LNCaP clone FGC (cell line): ENCODE data around the gene PITPNC1.

Experiments used
- DNase-seq: peaks from one replicate; pipeline ENCODE4 v3.0.0-alpha.2; 2011; ENCODE audit warnings: low read depth
- H3K4me3 ChIP-seq: 2 replicates; pipeline ENCODE4 v1.5.1; 2011; ENCODE audit warnings: mild to moderate bottlenecking, low read depth, low read length, control low read depth
- TF ChIP-seq, protein P1 (sequence below): IDR thresholded peaks from 2 replicates; pipeline ENCODE4 v1.5.1; 2012; ENCODE audit warnings: mild to moderate bottlenecking; ENCODE audit not compliant: control insufficient read depth, insufficient read depth; ENCODE audit errors: extremely low read depth

Gene PITPNC1

DNA sequence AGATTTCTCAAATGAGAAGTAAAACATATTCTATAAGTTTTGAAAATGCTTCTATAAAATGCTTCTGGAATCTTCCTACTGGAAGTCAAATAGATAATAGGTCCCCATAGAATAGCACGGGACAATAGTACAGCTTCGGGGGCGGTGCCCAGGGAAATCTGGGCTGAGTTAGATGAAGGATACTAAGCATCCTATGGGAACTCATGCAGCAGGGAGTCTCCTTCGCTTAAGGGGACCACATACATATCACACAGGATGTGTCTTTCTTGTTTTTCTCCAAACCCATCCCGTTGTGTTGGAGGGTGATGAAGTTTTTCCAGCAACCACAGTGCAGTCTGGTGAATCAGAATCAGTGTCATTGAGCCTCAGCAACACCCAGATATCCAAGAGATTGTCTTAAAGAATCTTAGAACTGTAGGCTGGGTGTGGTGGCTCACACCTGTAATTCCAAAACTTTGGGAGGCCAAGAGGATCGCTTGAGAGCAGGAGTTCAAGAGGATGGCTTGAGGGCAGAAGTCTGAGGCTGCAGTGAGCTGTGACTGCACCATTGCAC, 84.2 kb downstream of the PITPNC1 start:
- TF ChIP-seq, protein P1, sequence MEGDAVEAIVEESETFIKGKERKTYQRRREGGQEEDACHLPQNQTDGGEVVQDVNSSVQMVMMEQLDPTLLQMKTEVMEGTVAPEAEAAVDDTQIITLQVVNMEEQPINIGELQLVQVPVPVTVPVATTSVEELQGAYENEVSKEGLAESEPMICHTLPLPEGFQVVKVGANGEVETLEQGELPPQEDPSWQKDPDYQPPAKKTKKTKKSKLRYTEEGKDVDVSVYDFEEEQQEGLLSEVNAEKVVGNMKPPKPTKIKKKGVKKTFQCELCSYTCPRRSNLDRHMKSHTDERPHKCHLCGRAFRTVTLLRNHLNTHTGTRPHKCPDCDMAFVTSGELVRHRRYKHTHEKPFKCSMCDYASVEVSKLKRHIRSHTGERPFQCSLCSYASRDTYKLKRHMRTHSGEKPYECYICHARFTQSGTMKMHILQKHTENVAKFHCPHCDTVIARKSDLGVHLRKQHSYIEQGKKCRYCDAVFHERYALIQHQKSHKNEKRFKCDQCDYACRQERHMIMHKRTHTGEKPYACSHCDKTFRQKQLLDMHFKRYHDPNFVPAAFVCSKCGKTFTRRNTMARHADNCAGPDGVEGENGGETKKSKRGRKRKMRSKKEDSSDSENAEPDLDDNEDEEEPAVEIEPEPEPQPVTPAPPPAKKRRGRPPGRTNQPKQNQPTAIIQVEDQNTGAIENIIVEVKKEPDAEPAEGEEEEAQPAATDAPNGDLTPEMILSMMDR = no peak
- no peak for DNase-seq
- no peak overlapping the region for H3K4me3 ChIP-seq

DNA sequence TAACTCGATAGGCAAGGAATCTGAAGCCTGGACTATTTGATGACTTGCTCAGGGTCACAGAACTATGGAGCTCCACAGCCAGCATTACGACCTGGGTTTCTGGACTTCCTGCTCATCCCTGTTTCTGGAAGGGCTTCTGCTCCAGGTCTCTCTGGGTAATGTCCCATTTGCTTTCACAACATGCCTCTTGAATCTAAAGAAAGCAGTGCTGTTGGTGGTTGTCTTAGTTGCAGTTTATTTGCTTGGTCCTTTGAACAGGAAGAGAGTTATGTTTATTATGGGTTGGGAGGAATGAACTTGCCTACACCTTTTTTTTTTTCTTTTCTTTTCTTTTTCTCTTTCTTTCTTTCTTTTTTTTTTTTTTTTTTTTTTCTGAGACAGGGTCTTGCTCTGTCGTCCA, 84.8 kb downstream of the PITPNC1 start:
- DNase-seq = no peak
- TF ChIP-seq, protein P1 = no peak
- no peak overlapping the region for H3K4me3 ChIP-seq

DNA sequence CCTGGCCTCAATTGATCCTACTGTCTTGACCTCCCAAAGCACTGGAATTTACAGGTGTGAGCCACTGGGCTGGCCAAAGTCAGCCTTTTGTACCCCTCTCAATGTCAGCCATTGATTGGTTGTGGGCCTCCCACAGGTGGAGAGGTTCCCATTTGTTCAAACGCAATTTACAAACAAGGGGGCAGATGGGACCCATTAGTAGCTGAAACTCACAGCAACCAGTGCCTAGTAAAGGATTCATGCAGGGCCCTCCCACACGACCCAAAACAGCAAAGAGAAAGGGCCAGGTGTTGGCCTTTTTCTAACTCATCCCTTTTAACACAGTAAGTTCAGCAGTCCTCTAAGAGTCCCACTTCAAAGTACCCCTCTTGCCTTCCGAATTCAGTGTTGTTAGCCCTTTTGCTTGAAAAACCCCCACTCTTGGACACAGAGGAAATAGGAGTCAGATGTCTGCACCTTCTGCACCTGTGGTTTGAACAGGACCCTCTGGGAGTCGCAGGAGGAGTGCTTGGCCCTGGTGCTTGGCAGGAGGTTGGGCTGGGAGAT, 89.2 kb downstream of the PITPNC1 start:
- no peak overlapping the region for H3K4me3 ChIP-seq
- TF ChIP-seq, protein P1 = no peak
- no peak for DNase-seq

DNA sequence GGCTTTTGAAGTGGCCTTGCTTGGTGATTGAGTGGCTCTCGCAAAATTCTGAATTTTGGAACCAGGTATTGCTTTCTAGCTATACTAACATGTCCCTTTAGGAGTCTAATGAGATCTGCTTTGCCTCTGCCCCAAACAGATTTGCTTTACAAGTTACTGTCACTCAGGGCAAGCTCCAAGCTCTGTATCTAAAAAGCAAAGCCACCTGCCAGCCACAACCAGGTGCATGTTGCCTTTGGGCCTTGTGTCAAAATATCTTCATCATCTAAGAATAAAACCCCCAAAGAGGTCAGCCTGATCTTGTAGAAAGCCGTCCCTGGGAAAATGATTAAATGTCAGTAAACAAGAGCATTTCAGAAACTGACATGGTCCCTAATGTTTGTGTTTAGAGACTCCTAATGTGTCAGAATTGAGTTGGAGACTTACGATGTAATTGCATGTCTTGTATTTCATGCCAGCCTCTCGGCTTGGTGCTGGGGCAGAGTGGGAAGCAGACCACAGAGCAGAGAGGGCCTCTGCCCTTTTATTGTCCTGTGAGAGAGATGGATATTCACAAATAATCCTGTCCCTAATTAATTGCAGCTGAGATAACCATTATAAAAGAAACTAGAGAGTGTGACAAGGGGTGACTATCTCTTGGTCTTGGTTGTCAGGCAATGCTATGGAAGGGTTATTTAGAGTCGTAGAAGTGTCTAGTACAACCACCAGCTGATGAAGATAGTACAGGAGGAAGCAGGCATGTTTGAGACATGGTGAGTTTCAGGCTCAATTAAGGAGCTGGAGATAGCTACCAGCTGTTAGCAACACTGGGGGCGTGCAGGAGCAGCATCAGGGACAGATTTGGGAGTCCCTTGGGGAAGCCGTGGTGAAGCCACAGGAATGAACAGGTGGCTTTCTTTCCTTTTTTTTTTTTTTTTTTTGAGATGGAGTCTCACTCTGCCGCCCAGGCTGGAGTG, 90.7 kb downstream of the PITPNC1 start:
- H3K4me3 ChIP-seq = no peak overlapping the region
- DNase-seq = no peak

DNA sequence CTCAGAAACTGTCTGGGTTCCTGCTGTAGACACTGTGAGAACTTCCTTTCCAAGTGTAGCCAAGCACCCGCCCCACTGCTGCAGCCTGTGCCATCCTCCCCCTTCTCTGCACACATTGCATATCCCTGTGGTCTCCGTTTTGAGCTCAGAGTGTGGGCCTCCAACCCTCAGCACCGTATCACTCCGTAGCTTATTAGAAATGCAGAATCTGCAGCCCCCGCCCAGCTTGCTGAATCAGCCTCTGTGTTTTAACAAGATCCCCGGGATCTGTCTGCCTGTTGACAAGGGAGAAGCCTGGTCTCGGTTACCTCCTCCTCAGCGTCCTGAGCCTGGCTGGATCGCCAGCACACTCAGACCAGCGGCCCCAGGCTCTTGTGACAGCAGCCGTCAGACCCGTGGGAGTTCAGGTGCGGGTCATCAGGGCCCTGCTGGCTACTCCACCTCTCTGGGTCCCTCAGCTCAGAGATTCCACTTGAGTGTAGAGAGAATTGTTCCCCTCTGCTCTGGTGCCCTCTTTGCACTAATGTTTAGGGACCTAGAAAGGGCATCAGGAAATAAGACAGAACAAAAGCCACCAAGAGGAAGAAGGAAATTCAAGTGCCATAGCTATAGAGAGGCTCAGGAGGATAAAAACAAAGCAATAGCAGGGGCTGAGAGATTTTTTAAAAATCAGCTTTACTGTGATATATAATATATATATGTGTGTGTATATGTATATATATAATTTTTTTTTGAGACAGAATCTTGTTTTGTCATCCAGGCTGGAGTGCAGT, 92.3 kb downstream of the PITPNC1 start:
- DNase-seq = no peak
- TF ChIP-seq, protein P1 = no peak
- H3K4me3 ChIP-seq = no peak overlapping the region

More for the DNA sequence above, 90.7 kb downstream of the PITPNC1 start:
- TF ChIP-seq, protein P1 = no peak

DNA sequence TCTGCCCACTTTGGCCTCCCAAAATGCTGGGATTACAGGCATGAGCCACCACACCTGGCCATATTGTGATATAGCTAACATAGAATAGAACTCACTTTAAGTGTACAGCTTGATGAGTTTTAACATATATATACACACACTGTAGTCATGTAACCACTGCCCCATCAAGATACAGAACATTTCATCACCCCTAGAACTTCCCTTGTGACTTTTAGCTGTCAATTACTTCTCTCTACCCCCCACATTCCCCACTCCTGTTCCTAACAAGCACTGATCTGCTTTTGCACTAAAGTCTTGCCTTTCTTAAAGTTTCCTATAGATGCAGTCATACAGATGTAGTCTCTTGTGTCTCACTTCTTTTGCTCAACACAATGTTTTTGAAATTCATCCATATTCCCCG, 93.1 kb downstream of the PITPNC1 start:
- H3K4me3 ChIP-seq = no peak overlapping the region
- TF ChIP-seq, protein P1 = no peak
- DNase-seq = no peak
